ENCODE results near the gene ABCC5.
"Not testable (repeated sequence)": the region's sequence is repeated elsewhere in the genome, so short reads cannot be mapped to it uniquely, and the experiment has no call there.

ABCC5 gene

DNA sequence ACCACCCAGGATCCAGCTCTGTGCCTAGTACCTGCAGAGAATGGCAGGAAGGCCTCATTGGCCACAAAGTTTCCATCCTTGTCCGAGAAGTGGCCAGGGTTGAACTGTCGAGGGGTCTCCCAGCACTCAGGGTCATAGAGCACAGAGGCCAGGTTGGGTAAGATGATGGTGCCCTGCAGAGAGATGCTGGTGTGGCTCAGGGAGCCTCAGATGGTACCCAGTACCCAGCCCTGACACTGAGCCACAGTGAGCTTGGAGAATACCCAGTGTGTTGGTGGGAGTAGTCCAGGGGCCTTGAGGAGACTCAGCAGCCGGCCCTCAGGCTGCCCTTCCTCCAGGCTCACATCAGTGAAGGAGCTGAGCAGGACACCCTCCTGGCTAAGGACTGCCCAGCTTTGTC is 121.5 kb downstream of the ABCC5 start:
- H3K4me1 Mint-ChIP-seq (ENCODE audit: low read depth): peaks cover 6% of the 10 kb centered on the region
- H3K27ac Mint-ChIP-seq: no peak overlapping the region
- no peaks in the 10 kb centered on the region for H3K36me3 Mint-ChIP-seq (ENCODE audit: low read depth)
- H3K4me3 Mint-ChIP-seq: no peak overlapping the region
- H3K27me3 Mint-ChIP-seq: peaks cover 24% of the 10 kb centered on the region
- intact Hi-C loops (cut with micrococcal nuclease): loop anchor here (10.0 kb wide), 1 partner anchor 239 kb away; the partner anchor contains the start of gene EIF2B5
- H3K9me3 Mint-ChIP-seq: no peaks in the 10 kb centered on the region

GRCh38 chr3:183895774-183896173 is 121.9 kb downstream of the ABCC5 start:
- Mint-ChIP-seq H3K27ac (no peak overlapping the region), H3K9me3 (no peaks in the 10 kb centered on the region), H3K4me3 (no peak overlapping the region), H3K4me1 (ENCODE audit: low read depth) (peaks cover 6% of the 10 kb centered on the region), H3K27me3 (peaks cover 22% of the 10 kb centered on the region), H3K36me3 (ENCODE audit: low read depth) (no peaks in the 10 kb centered on the region)
- intact Hi-C loops (cut with micrococcal nuclease): loop anchor here (1.0 to 10.0 kb wide), 4 partner anchors 121 to 394 kb away; partner anchors contain the start of genes ABCC5 and EIF2B5

- no peak overlapping the region for H3K4me3 Mint-ChIP-seq
- intact Hi-C loops (cut with micrococcal nuclease): loop anchor here (1.0 to 10.0 kb wide), 4 partner anchors 122 to 394 kb away; partner anchors contain the start of genes ABCC5 and EIF2B5
- H3K27ac Mint-ChIP-seq: no peak overlapping the region
- H3K36me3 Mint-ChIP-seq (ENCODE audit: low read depth): no peaks in the 10 kb centered on the region
- no peaks in the 10 kb centered on the region for H3K9me3 Mint-ChIP-seq
- peaks cover 6% of the 10 kb centered on the region for H3K4me1 Mint-ChIP-seq (ENCODE audit: low read depth)
- peaks cover 18% of the 10 kb centered on the region for H3K27me3 Mint-ChIP-seq
Measured at GRCh38 chr3:183895296-183895695, 122.4 kb downstream of the ABCC5 start.

GRCh38 chr3:183892610-183893214 is 125.0 kb downstream of the ABCC5 start:
- Mint-ChIP-seq H3K9me3 (no peaks in the 10 kb centered on the region), H3K4me1 (ENCODE audit: low read depth) (peaks cover 12% of the 10 kb centered on the region), H3K36me3 (ENCODE audit: low read depth) (no peaks in the 10 kb centered on the region), H3K27ac (no peak overlapping the region), H3K27me3 (peaks cover 15% of the 10 kb centered on the region), H3K4me3 (no peak overlapping the region)
- intact Hi-C loops (cut with micrococcal nuclease): loop anchor here (10.0 kb wide), 1 partner anchor 242 kb away; the partner anchor contains the start of gene EIF2B5

- H3K27me3 Mint-ChIP-seq: peaks cover 9% of the 10 kb centered on the region
- H3K4me1 Mint-ChIP-seq (ENCODE audit: low read depth): peaks cover 36% of the 10 kb centered on the region
- intact Hi-C loops (cut with micrococcal nuclease): loop anchor here (2.0 to 10.0 kb wide), 2 partner anchors 61 to 363 kb away; partner anchors contain the start of genes ALG3, EEF1AKMT4 and MAP6D1
- peaks cover 18% of the 10 kb centered on the region for H3K36me3 Mint-ChIP-seq (ENCODE audit: low read depth)
- H3K4me3 Mint-ChIP-seq: no peak overlapping the region
- H3K9me3 Mint-ChIP-seq: no peaks in the 10 kb centered on the region
- H3K27ac Mint-ChIP-seq: peak overlapping the region; percentile 3
Measured at GRCh38 chr3:183885766-183886165, 131.9 kb downstream of the ABCC5 start.

- H3K4me1 Mint-ChIP-seq (ENCODE audit: low read depth): peaks cover 41% of the 10 kb centered on the region
- intact Hi-C loops (cut with micrococcal nuclease): loop anchor here (1.0 to 10.0 kb wide), 4 partner anchors 15 to 364 kb away; partner anchors contain the start of genes ALG3, EEF1AKMT4 and MAP6D1
- H3K9me3 Mint-ChIP-seq: no peaks in the 10 kb centered on the region
- peak within 1 kb of the TSS; percentile 94 for H3K27ac Mint-ChIP-seq
- peak within 1 kb of the TSS; percentile 91 for H3K4me3 Mint-ChIP-seq
- peaks cover 9% of the 10 kb centered on the region for H3K27me3 Mint-ChIP-seq
- peaks cover 18% of the 10 kb centered on the region for H3K36me3 Mint-ChIP-seq (ENCODE audit: low read depth)
Measured at GRCh38 chr3:183884427-183885296, 133.0 kb downstream of the ABCC5 start, which contains the start of gene PARL. Gene PARL (minus strand): TSS chr3:183884880. CDS start chr3:183884846, 34 bp downstream.

- intact Hi-C loops (cut with micrococcal nuclease): loop anchor here (1.0 to 10.0 kb wide), 4 partner anchors 15 to 365 kb away; partner anchors contain the start of genes ALG3, EEF1AKMT4 and MAP6D1
- peak overlapping the region; percentile 91 for H3K4me3 Mint-ChIP-seq
- peaks cover 42% of the 10 kb centered on the region for H3K4me1 Mint-ChIP-seq (ENCODE audit: low read depth)
- H3K36me3 Mint-ChIP-seq (ENCODE audit: low read depth): peaks cover 20% of the 10 kb centered on the region
- no peaks in the 10 kb centered on the region for H3K9me3 Mint-ChIP-seq
- peaks cover 9% of the 10 kb centered on the region for H3K27me3 Mint-ChIP-seq
- H3K27ac Mint-ChIP-seq: peak overlapping the region; percentile 94
Measured at GRCh38 chr3:183884097-183884426, 133.6 kb downstream of the ABCC5 start.

DNA sequence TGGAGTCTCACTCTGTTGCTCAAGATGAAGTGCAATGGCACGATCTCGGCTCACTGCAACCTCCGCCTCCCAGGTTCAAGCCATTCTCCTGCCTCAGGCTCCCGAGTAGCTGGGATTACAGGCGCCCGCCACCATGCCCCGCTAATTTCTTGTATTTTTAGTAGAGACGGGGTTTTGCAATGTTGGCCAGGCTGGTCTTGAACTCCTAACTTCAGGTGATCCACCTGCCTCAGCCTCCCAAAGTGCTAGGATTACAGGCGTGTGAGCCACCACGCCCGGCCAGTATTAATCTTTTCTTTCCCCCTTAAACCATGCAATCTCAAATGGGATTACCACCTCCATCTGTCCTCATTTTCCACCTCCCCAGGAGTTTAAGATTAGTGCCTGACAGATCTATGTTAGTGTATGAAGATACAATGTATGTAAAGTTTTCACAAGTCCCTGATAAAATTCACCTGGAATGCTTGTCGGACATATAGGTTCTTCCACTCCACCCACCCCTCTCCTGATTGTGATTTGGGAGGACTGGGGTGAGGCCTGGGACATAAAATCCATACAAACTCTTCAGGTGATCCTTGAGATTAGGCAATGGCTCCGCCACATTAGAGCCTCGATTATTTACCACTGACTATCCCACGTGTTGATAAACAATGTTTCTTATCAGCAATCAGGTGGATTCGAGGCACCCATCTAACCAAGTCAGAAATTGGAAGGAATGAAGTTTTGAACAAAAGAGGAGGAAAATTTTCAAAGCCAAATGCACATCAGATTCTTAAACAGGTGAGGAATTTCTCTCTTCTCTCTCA is 134.2 kb downstream of the ABCC5 start:
- Mint-ChIP-seq H3K27ac (peak overlapping the region; percentile 94), H3K9me3 (no peaks in the 10 kb centered on the region)
- intact Hi-C loops (cut with micrococcal nuclease): loop anchor here (1.0 to 10.0 kb wide), 4 partner anchors 14 to 365 kb away; partner anchors contain the start of genes ALG3, EEF1AKMT4 and MAP6D1

DNA sequence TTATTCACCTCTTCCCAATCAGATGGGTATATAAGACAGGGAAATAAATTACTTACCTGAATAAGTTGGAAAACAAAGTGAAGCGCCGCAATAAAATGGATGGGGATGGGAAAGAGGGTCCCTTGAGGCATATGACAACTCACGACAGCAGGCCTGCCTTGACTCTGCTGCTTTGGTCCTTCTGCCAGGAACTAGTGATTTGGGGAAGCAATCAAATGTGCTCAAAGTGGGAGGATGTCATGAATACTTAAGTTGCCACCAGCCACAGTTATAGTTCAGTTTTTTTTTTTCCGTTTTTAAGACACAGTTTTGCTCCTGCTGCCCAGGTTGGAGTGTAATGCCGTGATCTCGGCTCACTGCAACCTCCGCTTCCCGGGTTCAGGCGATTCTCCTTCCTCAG is 137.6 kb downstream of the ABCC5 start:
- peak overlapping the region; percentile 73 for H3K27ac Mint-ChIP-seq
- H3K9me3 Mint-ChIP-seq: no peaks in the 10 kb centered on the region
- peaks cover 70% of the 10 kb centered on the region for H3K4me1 Mint-ChIP-seq (ENCODE audit: low read depth)
- no peaks in the 10 kb centered on the region for H3K27me3 Mint-ChIP-seq
- H3K36me3 Mint-ChIP-seq (ENCODE audit: low read depth): peaks cover 37% of the 10 kb centered on the region
- H3K4me3 Mint-ChIP-seq: peak overlapping the region; percentile 51
- intact Hi-C loops (cut with micrococcal nuclease): loop anchor here (5.0 to 10.0 kb wide), 2 partner anchors 33 to 55 kb away; partner anchors contain the start of gene MAP6D1

More for the DNA sequence above, 134.2 kb downstream of the ABCC5 start:
- H3K36me3 Mint-ChIP-seq (ENCODE audit: low read depth): peaks cover 23% of the 10 kb centered on the region
- H3K4me1 Mint-ChIP-seq (ENCODE audit: low read depth): peaks cover 48% of the 10 kb centered on the region
- peak overlapping the region; percentile 91 for H3K4me3 Mint-ChIP-seq
- peaks cover 6% of the 10 kb centered on the region for H3K27me3 Mint-ChIP-seq

- no peak overlapping the region for H3K4me3 Mint-ChIP-seq
- H3K27ac Mint-ChIP-seq: peak overlapping the region; percentile 82
- H3K36me3 Mint-ChIP-seq (ENCODE audit: low read depth): peaks cover 32% of the 10 kb centered on the region
- H3K27me3 Mint-ChIP-seq: no peaks in the 10 kb centered on the region
- intact Hi-C loops (cut with micrococcal nuclease): loop anchor here (5.0 kb wide), 1 partner anchor 97 kb away; no protein-coding TSS in a partner anchor
- peaks cover 74% of the 10 kb centered on the region for H3K4me1 Mint-ChIP-seq (ENCODE audit: low read depth)
- H3K9me3 Mint-ChIP-seq: no peaks in the 10 kb centered on the region
Measured at GRCh38 chr3:183879243-183879642, 138.4 kb downstream of the ABCC5 start.

DNA sequence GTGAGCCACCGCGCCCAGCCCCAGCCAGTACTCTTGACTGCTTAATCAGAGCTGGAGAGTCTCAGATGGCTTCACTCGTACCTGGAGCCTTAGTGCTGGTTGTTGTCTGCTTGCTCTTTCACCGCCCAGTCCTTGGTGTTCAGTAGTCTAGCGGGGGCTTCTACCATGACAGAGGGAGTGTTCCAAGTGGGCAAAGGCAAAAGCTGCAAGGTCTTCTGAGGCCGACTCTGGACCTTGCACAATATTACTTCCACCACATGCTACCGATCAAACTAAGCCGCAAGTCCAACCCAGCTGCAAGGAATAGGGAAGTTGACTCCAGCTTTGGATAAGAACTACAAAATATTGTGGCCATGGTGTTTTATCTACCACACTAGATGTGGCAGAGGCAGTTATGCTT is 139.6 kb downstream of the ABCC5 start:
- peak overlapping the region; percentile 51 for H3K4me3 Mint-ChIP-seq
- no peaks in the 10 kb centered on the region for H3K27me3 Mint-ChIP-seq

DNA sequence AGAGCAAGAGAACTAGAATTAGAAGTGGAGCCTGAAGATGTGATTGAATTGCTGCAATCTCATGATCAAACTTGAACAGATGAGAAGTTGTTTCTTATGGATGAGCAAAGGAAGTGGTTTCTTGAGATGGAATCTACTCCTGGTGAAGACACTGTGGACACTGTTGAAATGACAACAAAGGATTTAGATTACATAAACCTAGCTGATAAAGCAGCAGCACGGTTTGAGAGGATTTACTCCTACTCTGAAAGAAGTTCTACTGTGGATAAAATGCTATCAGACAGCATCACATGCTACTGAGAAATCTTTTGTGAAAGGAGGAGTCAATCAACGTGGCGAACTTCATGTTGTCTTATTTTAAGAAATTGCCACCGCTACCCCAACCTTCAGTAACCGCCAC is 140.5 kb downstream of the ABCC5 start:
- H3K9me3 Mint-ChIP-seq, H3K27me3 Mint-ChIP-seq: not testable (repeated sequence)
- H3K36me3 Mint-ChIP-seq (ENCODE audit: low read depth): peaks cover 26% of the 10 kb centered on the region
- peaks cover 71% of the 10 kb centered on the region for H3K4me1 Mint-ChIP-seq (ENCODE audit: low read depth)
- intact Hi-C loops (cut with micrococcal nuclease): loop anchor here (5.0 kb wide), 1 partner anchor 95 kb away; no protein-coding TSS in a partner anchor
- H3K4me3 Mint-ChIP-seq: peak overlapping the region; percentile 49
- H3K27ac Mint-ChIP-seq: peak overlapping the region; percentile 82

More for the DNA sequence above, 139.6 kb downstream of the ABCC5 start:
- Mint-ChIP-seq H3K36me3 (ENCODE audit: low read depth) (peaks cover 26% of the 10 kb centered on the region), H3K4me1 (ENCODE audit: low read depth) (peaks cover 72% of the 10 kb centered on the region), H3K9me3 (no peaks in the 10 kb centered on the region), H3K27ac (peak overlapping the region; percentile 82)
- intact Hi-C loops (cut with micrococcal nuclease): loop anchor here (5.0 kb wide), 1 partner anchor 96 kb away; no protein-coding TSS in a partner anchor

DNA sequence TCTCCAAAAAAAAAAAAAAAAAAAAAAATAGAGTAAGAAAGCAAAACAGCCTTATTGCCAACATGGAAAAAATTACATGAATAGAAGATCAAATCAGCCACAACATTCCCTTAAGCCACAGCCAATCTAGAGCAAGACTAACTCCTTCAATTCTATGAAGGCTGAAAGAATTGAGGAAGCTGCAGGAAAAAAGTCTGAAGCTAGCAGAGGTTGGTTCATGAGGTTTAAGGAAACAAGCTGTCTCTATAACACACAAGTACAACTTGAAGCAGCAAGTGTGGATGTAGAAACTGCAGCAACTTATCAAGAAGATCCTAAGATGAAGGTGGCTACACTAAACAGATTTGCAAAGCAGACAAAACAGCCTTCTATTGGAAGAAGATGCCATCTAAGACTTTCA is 142.3 kb downstream of the ABCC5 start:
- H3K27me3 Mint-ChIP-seq: no peaks in the 10 kb centered on the region
- peaks cover 71% of the 10 kb centered on the region for H3K4me1 Mint-ChIP-seq (ENCODE audit: low read depth)
- H3K27ac Mint-ChIP-seq: peak overlapping the region; percentile 41
- no peak overlapping the region for H3K4me3 Mint-ChIP-seq
- H3K36me3 Mint-ChIP-seq (ENCODE audit: low read depth): peaks cover 32% of the 10 kb centered on the region
- intact Hi-C loops (cut with micrococcal nuclease): loop anchor here (5.0 kb wide), 1 partner anchor 93 kb away; no protein-coding TSS in a partner anchor
- H3K9me3 Mint-ChIP-seq: no peaks in the 10 kb centered on the region

All from dendritic cell treated with granulocyte-macrophage colony-stimulating factor and Interleukin-4, amounts not matched to agents 40 ng/mL and 50 ng/mL, for 4 days (primary cell).